Stimulated activated CD8-positive, alpha-beta memory T cell treated with anti-CD3 and anti-CD28 coated beads, Interleukin-15, amount 100 ng/mL, for 24 hours (primary cell): Measurements from ENCODE around the gene RRAS.
"Not testable (repeated sequence)": the region's sequence is repeated elsewhere in the genome, so short reads cannot be mapped to it uniquely, and the experiment has no call there.

Experiments
- DNase-seq: peaks from one replicate; pipeline ENCODE4 v3.0.0-alpha.2; 2020; ENCODE audit warnings: low read depth

RRAS gene

DNA sequence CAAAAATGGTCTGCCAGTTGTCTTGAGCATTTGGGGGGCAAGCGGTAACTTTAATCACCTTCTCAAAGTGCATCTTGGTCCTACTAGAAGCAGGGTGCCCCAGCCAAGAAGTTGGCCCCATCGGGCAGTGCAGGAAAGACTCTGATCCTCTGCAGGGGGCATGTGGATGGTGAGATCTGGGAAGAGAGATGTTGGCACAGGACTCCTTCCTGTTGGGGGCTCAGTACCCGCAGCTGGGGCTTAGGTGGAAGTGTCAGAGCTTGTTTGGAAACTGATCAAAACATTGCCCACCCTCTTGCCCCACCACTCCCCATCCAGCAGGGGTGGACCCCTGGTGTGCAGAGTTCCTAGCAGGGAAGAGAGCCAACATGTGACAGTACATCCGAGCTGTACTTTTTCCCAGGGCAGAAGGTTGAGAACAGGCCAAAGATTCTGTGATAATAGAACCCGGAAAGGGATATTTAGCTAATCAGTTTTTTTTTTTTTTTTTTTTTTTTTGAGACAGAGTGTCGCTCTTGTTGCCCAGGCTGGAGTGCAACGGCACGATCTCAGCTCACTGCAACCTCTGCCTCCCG is 8.8 kb downstream of the RRAS start:
- no peak for DNase-seq

GRCh38 chr19:49629659-49630058 is 10.3 kb downstream of the RRAS start:
- no peak for DNase-seq

- DNase-seq = no peak
Observed at GRCh38 chr19:49626226-49626625, 13.7 kb downstream of the RRAS start.

DNA sequence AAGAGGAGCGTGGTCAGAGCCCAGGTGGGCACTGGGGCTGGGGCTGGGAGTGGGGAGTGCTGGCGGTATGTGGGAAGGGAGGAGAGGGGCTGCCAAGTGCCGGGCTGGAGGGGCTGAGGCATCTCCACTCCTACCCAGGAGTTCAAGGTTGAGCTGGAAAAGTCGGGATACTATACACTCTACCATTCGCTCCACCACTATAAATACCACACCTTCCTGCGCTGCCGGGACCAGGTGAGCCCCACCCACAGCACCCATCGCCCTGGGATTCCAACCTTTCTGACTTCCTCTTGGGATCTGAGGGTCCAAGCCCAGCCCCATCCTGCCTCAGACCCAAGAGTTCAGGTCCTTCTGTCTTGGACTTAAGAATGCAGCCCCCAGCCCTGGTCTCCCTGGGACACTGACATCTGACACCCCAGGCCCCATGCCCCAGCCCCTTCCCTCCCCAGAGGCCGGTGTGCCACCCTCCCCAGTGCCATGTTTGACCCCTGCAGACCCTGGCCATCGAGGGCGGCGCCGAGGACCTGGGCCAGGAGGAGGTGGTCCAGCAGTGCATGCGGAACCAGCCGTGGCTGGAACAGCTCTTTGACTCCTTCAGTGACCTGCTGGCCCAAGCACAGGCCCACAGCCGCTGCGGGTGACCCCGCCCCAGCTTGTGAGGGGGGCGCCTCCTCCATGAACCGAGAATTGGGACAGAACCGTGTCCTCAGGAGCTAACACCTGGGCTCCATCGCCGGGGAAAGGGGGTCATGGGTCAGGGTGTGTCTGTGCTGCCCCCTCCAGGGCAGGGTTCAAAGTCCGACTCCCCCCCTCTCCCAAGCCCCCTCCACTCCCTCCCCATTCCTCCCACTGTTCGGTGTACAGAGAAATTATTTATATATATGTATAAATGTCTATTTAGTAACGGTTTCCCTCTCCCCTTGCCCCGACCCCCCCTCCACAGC is 14.7 kb downstream of the RRAS start:
- DNase-seq = no peak

DNA sequence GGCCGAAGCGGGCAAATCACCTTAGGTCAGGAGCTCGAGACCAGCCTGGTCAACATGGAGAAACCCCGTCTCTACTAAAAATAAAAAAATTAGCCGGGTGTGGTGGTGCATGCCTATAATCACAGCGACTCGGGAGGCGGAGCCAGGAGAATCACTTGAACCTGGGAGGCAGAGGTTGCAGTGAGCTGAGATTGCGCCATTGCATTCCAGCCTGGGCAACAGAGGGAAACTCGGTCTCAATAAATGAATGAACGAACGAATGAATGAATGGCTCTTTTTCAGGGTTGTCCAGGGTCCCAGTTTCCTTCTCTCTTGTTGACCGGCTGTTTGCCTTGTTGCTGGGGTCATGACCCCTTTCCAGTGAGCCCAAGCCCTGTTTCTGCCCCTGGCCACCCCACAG is 22.1 kb downstream of the RRAS start:
- DNase-seq = not testable (repeated sequence)

DNA sequence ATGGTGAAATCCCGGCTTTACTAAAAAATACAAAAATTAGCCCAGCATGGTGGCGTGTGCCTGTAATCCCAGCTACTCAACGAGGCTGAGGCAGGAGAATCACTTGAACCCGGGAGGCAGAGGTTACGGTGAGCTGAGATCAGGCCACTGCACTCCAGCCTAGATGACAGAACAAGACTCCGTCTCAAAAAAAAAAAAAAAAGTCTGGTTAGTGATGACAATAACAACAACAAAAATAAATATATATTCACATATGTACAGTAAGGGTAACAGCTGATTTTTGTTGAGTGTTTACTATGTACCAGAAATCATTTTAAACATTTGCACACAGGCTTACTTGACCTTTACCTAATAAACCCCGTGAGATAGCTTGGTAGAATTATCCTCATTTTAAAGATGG is 23.0 kb downstream of the RRAS start:
- DNase-seq = no peak

DNA sequence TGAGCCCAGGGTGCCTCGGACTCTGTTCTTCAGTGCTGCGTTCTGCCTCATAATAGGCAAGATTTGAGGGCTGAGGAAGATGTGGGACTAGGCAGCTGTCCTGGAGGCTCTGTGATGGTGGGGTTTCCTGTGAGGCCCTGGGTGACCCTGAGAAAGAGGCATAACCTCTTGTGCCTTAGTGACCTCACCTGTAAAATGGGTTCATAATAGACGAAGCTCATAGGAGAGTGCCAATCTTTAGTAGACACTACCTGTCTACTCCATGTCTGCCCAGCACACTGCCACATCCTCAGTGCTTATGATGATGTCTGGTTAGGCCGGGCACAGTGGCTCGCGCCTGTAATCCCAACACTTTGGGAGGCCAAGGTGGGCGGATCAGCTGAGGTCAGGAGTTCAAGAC is 23.4 kb downstream of the RRAS start:
- no peak for DNase-seq

- no peak for DNase-seq
Observed at GRCh38 chr19:49615861-49616260, 24.1 kb downstream of the RRAS start.

- DNase-seq = no peak
Observed at GRCh38 chr19:49614096-49614833, 25.7 kb downstream of the RRAS start.

DNA sequence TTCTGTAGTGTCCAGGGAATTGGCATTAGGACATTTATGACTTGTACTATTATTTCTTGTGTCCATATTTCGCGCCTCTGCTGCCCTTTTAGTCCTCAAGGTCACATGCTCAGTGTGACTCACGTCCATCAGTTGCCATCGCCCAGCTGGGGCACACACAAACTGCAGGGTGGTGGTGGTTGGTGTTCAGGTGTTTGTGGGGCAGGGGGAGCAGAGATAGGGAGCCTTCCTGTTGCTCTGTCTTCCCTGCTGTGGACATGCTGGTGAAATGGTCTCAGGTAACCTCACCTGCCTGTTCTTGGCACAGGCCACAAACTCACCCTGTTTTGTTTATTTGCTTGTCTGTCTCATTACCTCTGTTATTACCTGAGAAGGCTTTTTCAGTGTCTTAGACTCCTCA is 26.6 kb downstream of the RRAS start:
- no peak for DNase-seq

DNA sequence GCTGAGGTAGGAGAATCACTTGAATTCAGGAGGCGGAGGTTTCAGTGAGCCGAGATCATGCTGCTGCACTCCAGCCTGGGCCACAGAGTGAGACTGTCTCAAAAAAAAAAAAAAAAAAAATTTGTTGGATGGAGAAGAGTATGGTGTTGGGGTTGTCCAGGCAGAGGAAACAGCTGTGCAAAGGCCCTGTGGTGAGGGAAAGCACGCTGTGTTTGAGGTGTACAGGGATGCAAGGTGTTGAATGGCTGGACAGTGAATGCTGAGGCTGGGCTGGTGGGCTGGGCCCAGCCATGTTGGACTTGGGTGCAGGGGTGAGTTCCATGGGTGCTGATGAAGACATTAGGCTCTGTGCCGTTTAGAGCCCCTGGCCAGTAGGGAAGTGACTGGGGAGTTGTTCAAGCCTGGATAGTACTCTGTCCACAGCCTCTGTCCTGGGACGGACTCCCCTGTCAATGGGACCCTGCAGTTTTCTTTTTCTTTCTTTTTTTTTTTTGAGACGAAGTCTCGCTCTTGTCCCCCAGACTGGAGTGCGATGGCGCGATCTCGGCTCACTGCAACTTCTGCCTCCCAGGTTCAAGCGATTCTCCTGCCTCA is 30.3 kb downstream of the RRAS start:
- DNase-seq = no peak

- DNase-seq = no peak
Observed at GRCh38 chr19:49605605-49606004, 34.3 kb downstream of the RRAS start.

- DNase-seq = no peak
Observed at GRCh38 chr19:49602806-49603205, 37.1 kb downstream of the RRAS start.

GRCh38 chr19:49601482-49602038 is 38.4 kb downstream of the RRAS start:
- DNase-seq = no peak

GRCh38 chr19:49599378-49600295 is 40.3 kb downstream of the RRAS start:
- DNase-seq = no peak

DNA sequence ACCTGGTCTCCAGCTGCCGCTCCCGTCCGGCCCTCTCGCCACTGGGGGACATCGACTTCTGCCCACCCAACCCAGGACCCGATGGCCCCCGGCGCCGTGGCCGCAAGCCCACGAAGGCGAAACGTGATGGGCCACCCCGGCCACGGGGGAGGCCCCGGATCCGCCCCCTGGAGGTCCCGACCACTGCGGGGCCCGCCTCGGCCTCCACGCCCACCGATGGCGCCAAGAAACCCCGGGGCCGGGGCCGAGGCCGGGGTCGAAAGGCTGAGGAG is 42.3 kb downstream of the RRAS start:
- DNase-seq = no peak

GRCh38 chr19:49596954-49597702 is 42.8 kb downstream of the RRAS start:
- no peak for DNase-seq

DNA sequence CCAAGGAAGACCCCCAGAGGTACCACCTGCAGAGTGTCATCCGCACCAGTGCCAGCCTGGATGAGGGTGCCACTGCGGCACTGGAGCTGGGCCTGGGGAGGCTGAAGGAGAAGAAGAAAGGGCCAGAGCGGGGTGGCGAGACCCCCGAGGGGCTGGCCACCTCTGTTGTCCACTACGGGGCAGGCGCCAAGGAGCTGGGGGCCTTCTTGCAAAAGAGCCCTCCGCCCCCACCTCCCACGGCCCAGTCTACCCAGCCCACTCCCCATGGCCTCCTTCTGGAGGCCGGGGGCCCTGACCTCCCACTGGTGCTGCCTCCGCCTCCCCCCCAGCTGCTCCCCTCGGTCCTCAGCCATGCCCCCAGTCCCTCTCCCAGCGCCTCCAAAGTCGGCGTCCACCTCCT is 43.5 kb downstream of the RRAS start:
- DNase-seq = no peak

DNA sequence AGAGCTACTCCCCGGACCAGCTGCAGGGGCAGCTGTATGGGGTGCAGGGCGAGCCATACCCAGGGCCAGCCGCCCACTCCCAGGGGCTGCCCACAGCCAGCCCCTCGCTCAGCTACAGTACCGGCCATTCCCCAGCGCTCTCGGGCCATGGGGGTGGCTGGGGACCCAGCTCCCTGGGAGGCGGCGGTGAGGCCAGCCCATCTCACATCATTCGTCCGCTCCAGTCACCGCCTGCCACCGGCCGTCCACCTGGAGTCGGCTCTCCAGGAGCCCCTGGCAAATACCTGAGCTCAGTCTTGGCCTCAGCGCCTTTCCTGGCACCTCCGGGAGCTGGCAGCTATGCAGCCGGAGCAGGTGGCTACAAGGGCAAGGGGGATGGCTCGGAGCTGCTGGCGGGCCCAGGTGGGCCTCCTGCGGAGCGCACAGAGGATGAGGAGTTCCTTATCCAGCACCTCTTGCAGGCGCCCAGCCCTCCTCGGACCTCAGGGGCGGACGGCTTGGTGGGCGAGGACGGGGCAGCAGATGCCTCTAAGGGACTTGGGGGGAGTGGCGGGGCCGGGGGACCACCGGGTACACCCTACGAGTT is 44.0 kb downstream of the RRAS start:
- no peak for DNase-seq
